ENCODE data around the gene IRF6. TPM values are rescaled to one million over a fixed set of nuclear protein-coding genes. Genes with fewer than 3 reads are reported as not detected.

Gene IRF6
- total RNA-seq, 5 donors from 2014 or later (not counting 1 experiment from before 2014, with no cell fraction given), result 0.16 to 2.6 (median 1.0) TPM

DNA sequence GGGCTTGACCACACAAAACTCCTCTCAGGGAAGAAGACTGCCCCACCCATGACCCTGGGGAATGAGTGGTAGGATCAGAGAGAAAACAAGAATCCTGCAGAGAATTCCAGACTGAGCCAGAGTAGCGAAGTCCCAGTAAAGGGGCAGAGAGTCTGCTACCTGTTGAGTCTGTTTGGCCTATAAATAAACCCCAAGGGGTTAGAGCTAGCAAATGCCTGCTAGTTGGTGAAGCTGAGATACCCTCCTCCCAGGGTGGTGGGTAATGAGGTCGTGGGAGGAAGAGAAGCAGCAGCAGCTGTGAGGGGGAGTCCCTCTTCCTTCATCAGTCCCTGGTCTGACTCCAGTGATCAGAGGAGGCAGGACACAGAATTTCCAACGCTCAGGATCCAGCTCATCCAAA is 47.5 kb downstream of the IRF6 start:
- H3K27me3 Mint-ChIP-seq, result no peaks in the 10 kb centered on the region
- DNase-seq (no peak), ATAC-seq (replicated peaks in 1 of 4) (no peak)
- CTCF ChIA-PET, result interaction anchor here (3.7 to 4.3 kb wide), 3 partner anchors 9 to 12 kb away, joined by 14 to 41 read pairs (median 21); no protein-coding TSS in a partner anchor
- WGBS (ENCODE audit: insufficient coverage), result no CpG with 5 or more reads among the region's 3 CpGs
- Histone ChIP-seq H3K27me3 (replicated peaks in 1 of 2; ENCODE audit: control insufficient read depth in 2 of 2, extremely low read depth in 1 of 2, insufficient read depth in 2 of 2, low read length in 1 of 2) (no peaks in the 10 kb centered on the region), H3K4me3 (ENCODE audit: control insufficient read depth in 1 of 2, extremely low read depth in 1 of 2, low read length in 1 of 2) (peak overlapping the region; percentile 78 to 79), H3K4me1 (ENCODE audit: control insufficient read depth in 1 of 2, extremely low read depth in 1 of 2, insufficient read depth in 2 of 2, low read length in 2 of 2) (peaks cover 59 to 73% of the 10 kb centered on the region in 2 experiments), H3K36me3 (ENCODE audit: control insufficient read depth in 2 of 2, extremely low read depth in 1 of 2, insufficient read depth in 1 of 2, low read length in 1 of 2) (peaks cover 21 to 59% of the 10 kb centered on the region in 2 donors), H3K9me3 (no peaks in the 10 kb centered on the region), H3K27ac (ENCODE audit: low read length) (peak overlapping the region; percentile 73)
- peaks cover 79 to 94% (median 87%) of the 10 kb centered on the region in 3 donors for H3K4me1 Mint-ChIP-seq
- no peaks in the 10 kb centered on the region for H3K9me3 Mint-ChIP-seq
- H3K36me3 Mint-ChIP-seq, result peaks cover 48% of the 10 kb centered on the region
- POLR2A ChIA-PET, result interaction anchor here in 1 of 2 donors (0.5 kb wide), 1 partner anchor 52 kb away, joined by 7 read pairs; no protein-coding TSS in a partner anchor
- peak overlapping the region; percentile 92 to 98 (median 92) for H3K4me3 Mint-ChIP-seq
- H3K27ac Mint-ChIP-seq, result peak overlapping the region; percentile 99

DNA sequence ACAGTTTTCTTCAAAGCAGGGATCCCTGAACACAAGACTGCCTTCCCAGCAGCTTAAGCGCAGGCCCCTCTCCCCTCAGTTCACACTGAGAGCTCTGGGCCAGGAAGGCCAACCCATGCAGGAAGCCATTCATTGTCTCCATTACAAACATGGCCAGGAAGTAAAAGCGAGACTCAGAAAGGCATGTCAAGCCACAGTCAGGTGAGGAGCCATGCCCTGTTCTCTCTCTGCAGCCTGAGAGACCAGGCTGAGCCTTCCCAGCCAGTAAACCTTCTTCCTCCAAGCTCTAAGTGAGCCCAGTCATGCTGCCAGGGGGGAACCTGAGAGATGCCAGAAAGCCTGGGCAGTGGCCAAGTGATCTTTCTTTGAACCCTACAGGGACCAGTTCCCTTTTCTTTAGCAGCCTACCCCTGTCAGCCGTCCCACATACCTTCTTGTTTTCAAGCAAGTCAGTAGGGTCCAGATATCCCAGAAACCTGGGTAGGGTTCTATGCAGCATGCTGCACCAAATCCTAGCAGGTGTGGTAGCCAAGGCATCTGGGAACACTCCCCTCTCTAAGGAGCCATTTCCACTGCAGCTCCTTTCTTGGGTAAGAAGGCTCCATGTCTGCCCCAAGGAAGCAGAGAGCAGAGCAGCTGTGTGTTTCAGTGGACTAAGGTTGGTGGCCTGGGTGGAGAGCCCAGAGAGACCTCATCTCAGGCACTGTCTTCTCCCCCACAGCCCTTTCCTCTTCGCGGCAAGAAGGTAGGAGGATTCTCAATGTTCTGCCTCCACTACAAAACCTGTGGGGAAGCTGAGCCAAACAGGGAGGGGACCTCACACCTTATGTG is 49.1 kb downstream of the IRF6 start:
- Mint-ChIP-seq H3K27ac (peak overlapping the region; percentile 99), H3K27me3 (no peaks in the 10 kb centered on the region), H3K4me3 (peak overlapping the region; percentile 92 to 98 (median 92)), H3K9me3 (no peaks in the 10 kb centered on the region), H3K4me1 (peaks cover 75 to 93% (median 86%) of the 10 kb centered on the region in 3 donors), H3K36me3 (peaks cover 33% of the 10 kb centered on the region)
- Histone ChIP-seq H3K4me3 (ENCODE audit: control insufficient read depth in 1 of 2, extremely low read depth in 1 of 2, low read length in 1 of 2) (peak overlapping the region; percentile 78 to 79), H3K27ac (ENCODE audit: low read length) (peak overlapping the region; percentile 73), H3K4me1 (ENCODE audit: control insufficient read depth in 1 of 2, extremely low read depth in 1 of 2, insufficient read depth in 2 of 2, low read length in 2 of 2) (peaks cover 60 to 71% of the 10 kb centered on the region in 2 experiments), H3K36me3 (ENCODE audit: control insufficient read depth in 2 of 2, extremely low read depth in 1 of 2, insufficient read depth in 1 of 2, low read length in 1 of 2) (peaks cover 16 to 43% of the 10 kb centered on the region in 2 donors), H3K27me3 (replicated peaks in 1 of 2; ENCODE audit: control insufficient read depth in 2 of 2, extremely low read depth in 1 of 2, insufficient read depth in 2 of 2, low read length in 1 of 2) (no peaks in the 10 kb centered on the region), H3K9me3 (no peaks in the 10 kb centered on the region)
- ATAC-seq (replicated peaks in 1 of 4), result peak; percentile 60 to 66 (median 63)
- 0% methylated on average over 3 of the region's 5 CpGs for WGBS (ENCODE audit: insufficient coverage)
- CTCF ChIA-PET, result interaction anchor here (0.6 to 4.3 kb wide), 8 partner anchors 10 to 90 kb away, joined by 3 to 41 read pairs (median 12); partner anchors contain the start of gene UTP25 (in 1 of the 2)
- POLR2A ChIA-PET, result interaction anchor here (0.6 to 1.1 kb wide), 2 partner anchors 9 to 11 kb away, joined by 3 read pairs; no protein-coding TSS in a partner anchor
- peak in 20 of 35 experiments; percentile 9 to 59 (median 22) for DNase-seq

DNA sequence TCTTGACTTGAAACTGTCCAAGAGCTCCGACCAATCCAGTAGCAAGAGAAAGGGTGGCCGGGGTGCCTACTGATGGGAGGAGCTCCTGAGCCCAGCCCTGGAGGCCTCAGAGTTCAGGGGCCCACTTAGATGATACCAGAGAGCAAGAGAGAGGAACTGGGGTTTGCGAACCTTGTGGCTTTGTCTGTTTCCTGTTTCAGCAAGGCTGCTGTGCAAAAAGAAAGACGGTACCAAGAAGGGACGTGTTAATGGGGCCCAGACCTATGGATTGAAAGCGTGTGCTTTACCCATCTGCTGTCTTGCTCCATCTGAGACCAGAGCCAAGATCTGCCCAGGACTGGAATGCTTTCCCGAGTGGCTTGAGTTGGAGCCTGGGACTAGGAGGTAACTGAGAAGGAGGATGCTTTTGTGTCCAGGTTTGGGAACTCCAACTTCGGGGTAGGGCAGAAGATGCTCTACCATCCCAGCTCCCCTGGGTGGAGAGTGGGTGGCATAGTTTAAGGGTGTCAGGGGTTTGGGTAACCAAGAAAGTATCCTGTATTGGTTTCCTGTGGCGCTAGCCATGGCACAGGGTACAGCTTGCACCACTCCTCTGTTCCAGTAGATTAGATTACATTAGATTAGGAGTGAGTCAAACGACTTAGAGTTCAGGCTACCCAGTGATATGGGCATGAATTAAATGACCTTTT is 49.9 kb downstream of the IRF6 start, which contains the start of gene TRAF3IP3:
Gene TRAF3IP3 (plus strand): TSS at position 128 of the 689 bp plus-strand sequence. CDS start 3,987 bp downstream, outside the sequence.
- Mint-ChIP-seq H3K9me3 (no peaks in the 10 kb centered on the region), H3K4me1 (peaks cover 75 to 93% (median 86%) of the 10 kb centered on the region in 3 donors), H3K27me3 (no peaks in the 10 kb centered on the region), H3K27ac (peak within 1 kb of the TSS; percentile 99), H3K36me3 (peaks cover 25% of the 10 kb centered on the region), H3K4me3 (peak within 1 kb of the TSS; percentile 92 to 98 (median 92))
- CTCF ChIA-PET, result interaction anchor here (0.8 to 4.3 kb wide), 11 partner anchors 10 to 187 kb away, joined by 3 to 41 read pairs (median 7); partner anchors contain the start of gene UTP25 (in 1 of the 2)
- Histone ChIP-seq H3K27ac (ENCODE audit: low read length) (peak within 1 kb of the TSS; percentile 73), H3K36me3 (ENCODE audit: control insufficient read depth in 2 of 2, extremely low read depth in 1 of 2, insufficient read depth in 1 of 2, low read length in 1 of 2) (peaks cover 16 to 35% of the 10 kb centered on the region in 2 donors), H3K4me3 (ENCODE audit: control insufficient read depth in 1 of 2, extremely low read depth in 1 of 2, low read length in 1 of 2) (peak within 1 kb of the TSS; percentile 78 to 79), H3K4me1 (ENCODE audit: control insufficient read depth in 1 of 2, extremely low read depth in 1 of 2, insufficient read depth in 2 of 2, low read length in 2 of 2) (peaks cover 59 to 73% of the 10 kb centered on the region in 2 experiments), H3K27me3 (replicated peaks in 1 of 2; ENCODE audit: control insufficient read depth in 2 of 2, extremely low read depth in 1 of 2, insufficient read depth in 2 of 2, low read length in 1 of 2) (no peaks in the 10 kb centered on the region), H3K9me3 (no peaks in the 10 kb centered on the region)
- POLR2A ChIA-PET, result interaction anchor here (0.6 to 1.3 kb wide), 5 partner anchors 10 to 72 kb away, joined by 3 to 8 read pairs (median 4); partner anchors contain the start of gene UTP25 (in 1 of the 2)
- peak; percentile 49 to 88 (median 74) for DNase-seq
- WGBS (ENCODE audit: insufficient coverage), result 0% methylated on average over 7 of the region's 10 CpGs
- ATAC-seq (replicated peaks in 1 of 4), result peak; percentile 89 to 95 (median 92)

DNA sequence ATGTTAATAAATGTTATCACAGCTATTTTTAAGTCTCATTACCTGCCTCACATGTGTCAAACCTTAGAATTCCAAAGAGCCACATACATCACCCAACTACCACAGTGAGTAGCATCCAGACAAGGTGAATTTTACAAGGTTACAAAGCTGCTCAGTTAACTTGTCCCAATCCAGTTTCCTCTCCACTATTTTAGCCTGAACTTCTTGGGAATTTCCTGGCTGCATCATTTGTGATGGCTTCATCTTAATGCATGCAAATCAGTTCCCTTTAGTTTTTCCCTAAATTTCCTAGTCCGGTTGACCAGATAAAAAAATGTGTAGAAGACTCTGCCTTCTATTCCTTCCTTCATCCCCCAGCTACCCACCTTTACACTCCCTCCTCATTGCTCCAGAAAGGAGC is 50.7 kb downstream of the IRF6 start:
- Mint-ChIP-seq H3K27me3 (no peaks in the 10 kb centered on the region), H3K4me3 (peak overlapping the region; percentile 92 to 98 (median 92)), H3K27ac (peak overlapping the region; percentile 99), H3K4me1 (peaks cover 76 to 93% (median 86%) of the 10 kb centered on the region in 3 donors), H3K9me3 (no peaks in the 10 kb centered on the region), H3K36me3 (peaks cover 19% of the 10 kb centered on the region)
- Histone ChIP-seq H3K4me3 (ENCODE audit: control insufficient read depth in 1 of 2, extremely low read depth in 1 of 2, low read length in 1 of 2) (peak overlapping the region in 1 of 2 donors; percentile 78), H3K9me3 (no peaks in the 10 kb centered on the region), H3K27ac (ENCODE audit: low read length) (peak overlapping the region; percentile 73), H3K27me3 (replicated peaks in 1 of 2; ENCODE audit: control insufficient read depth in 2 of 2, extremely low read depth in 1 of 2, insufficient read depth in 2 of 2, low read length in 1 of 2) (no peaks in the 10 kb centered on the region), H3K4me1 (ENCODE audit: control insufficient read depth in 1 of 2, extremely low read depth in 1 of 2, insufficient read depth in 2 of 2, low read length in 2 of 2) (peaks cover 58 to 71% of the 10 kb centered on the region in 2 experiments), H3K36me3 (ENCODE audit: control insufficient read depth in 2 of 2, extremely low read depth in 1 of 2, insufficient read depth in 1 of 2, low read length in 1 of 2) (peaks cover 14 to 27% of the 10 kb centered on the region in 2 donors)
- ATAC-seq (replicated peaks in 1 of 4) (no peak), DNase-seq (no peak)
- CTCF ChIA-PET, result interaction anchor here (0.8 to 4.3 kb wide), 10 partner anchors 9 to 186 kb away, joined by 3 to 41 read pairs (median 8); partner anchors contain the start of gene UTP25 (in 1 of the 2)
- WGBS (ENCODE audit: insufficient coverage), result no CpG with 5 or more reads among the region's 1 CpG
- POLR2A ChIA-PET, result interaction anchor here (1.0 to 1.3 kb wide), 3 partner anchors 13 to 73 kb away, joined by 4 to 8 read pairs (median 5); partner anchors contain the start of gene UTP25 (in 1 of the 2)

DNA sequence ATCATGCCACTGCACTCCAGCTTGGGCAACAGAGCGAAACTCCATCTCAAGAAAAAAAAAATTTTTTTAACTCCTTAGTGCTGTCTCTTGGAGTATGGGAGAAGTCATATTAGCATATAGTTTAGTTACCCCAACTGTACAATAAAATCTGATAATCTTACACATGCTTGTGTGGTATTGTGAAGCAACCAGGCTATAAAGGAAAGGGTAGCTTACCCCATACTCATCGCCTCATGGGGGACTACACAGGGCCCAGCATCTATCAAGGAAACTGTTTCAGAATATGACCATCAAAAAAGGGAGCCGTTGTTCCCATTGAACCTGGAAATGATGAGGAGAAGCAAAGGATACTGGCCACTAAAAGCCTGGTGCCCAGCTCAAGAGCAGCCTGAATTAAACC is 53.1 kb downstream of the IRF6 start:
- no peaks in the 10 kb centered on the region for H3K9me3 ChIP-seq
- Mint-ChIP-seq H3K4me3 (peak overlapping the region in 1 of 3 donors; percentile 68), H3K36me3 (no peaks in the 10 kb centered on the region), H3K27me3 (no peaks in the 10 kb centered on the region), H3K9me3 (no peaks in the 10 kb centered on the region), H3K4me1 (peaks cover 69 to 86% (median 79%) of the 10 kb centered on the region in 3 donors), H3K27ac (peak overlapping the region; percentile 93 to 98)
- 100% methylated on average over 1 of the region's 3 CpGs for WGBS (ENCODE audit: insufficient coverage)
- H3K27ac ChIP-seq (ENCODE audit: low read length), result no peak overlapping the region
- H3K4me3 ChIP-seq (ENCODE audit: control insufficient read depth in 1 of 2, extremely low read depth in 1 of 2, low read length in 1 of 2), result no peak overlapping the region
- H3K27me3 ChIP-seq (replicated peaks in 1 of 2; ENCODE audit: control insufficient read depth in 2 of 2, extremely low read depth in 1 of 2, insufficient read depth in 2 of 2, low read length in 1 of 2), result no peaks in the 10 kb centered on the region
- no peak for ATAC-seq (replicated peaks in 1 of 4)
- H3K4me1 ChIP-seq (ENCODE audit: control insufficient read depth in 1 of 2, extremely low read depth in 1 of 2, insufficient read depth in 2 of 2, low read length in 2 of 2), result peaks cover 50 to 61% of the 10 kb centered on the region in 2 experiments
- POLR2A ChIA-PET, result interaction anchor here (0.8 to 1.3 kb wide), 3 partner anchors 15 to 17 kb away, joined by 3 to 6 read pairs (median 3); no protein-coding TSS in a partner anchor
- DNase-seq, result no peak
- H3K36me3 ChIP-seq (ENCODE audit: control insufficient read depth in 2 of 2, extremely low read depth in 1 of 2, insufficient read depth in 1 of 2, low read length in 1 of 2), result peaks cover 2 to 6% of the 10 kb centered on the region in 2 donors
- CTCF ChIA-PET, result interaction anchor here (0.6 to 3.2 kb wide), 5 partner anchors 16 to 187 kb away, joined by 3 to 11 read pairs (median 4); partner anchors contain the start of gene UTP25 (in 1 of the 2)
